ENCODE measurements around the gene SLC44A1. TPM values are rescaled to one million over a fixed set of nuclear protein-coding genes. Genes with fewer than 3 reads are reported as not detected.

SLC44A1 gene
- polyA plus RNA-seq, 1 of the 3 experiments (the other 2 are of a cell fraction): 4.5 TPM

GRCh38 chr9:105198865-105199264 is 45.6 kb upstream of the SLC44A1 start:
- Histone ChIP-seq H3F3A (replicated peaks; ENCODE audit: insufficient read depth) (no peaks in the 10 kb centered on the region), H3K27ac (ENCODE audit: low read depth in 2 of 2, low read length in 1 of 2) (no peak overlapping the region), H3K9ac (no peak overlapping the region), H3K79me2 (ENCODE audit: insufficient read depth) (no peaks in the 10 kb centered on the region), H3K4me2 (no peak overlapping the region), H4K20me1 (ENCODE audit: insufficient read depth) (no peaks in the 10 kb centered on the region), H2AFZ (ENCODE audit: low read depth) (no peak overlapping the region), H3K4me3 (ENCODE audit: low read depth in 2 of 2, low read length in 1 of 2) (no peak overlapping the region), H3K9me2 (no peaks in the 10 kb centered on the region), H3K36me3 (replicated peaks in 1 of 2; ENCODE audit: control insufficient read depth in 1 of 2, insufficient read depth in 2 of 2, low read length in 1 of 2) (no peaks in the 10 kb centered on the region), H3K4me1 (ENCODE audit: control insufficient read depth in 1 of 2, insufficient read depth in 2 of 2, low read depth in 1 of 2, low read length in 1 of 2) (no peaks in the 10 kb centered on the region), H3K27me3 (ENCODE audit: insufficient read depth) (no peaks in the 10 kb centered on the region), H3K9me3 (no peaks in the 10 kb centered on the region)
- 43% methylated on average over 1 of the region's 1 CpG for WGBS (ENCODE audit: low lambda C conversion rate)
- CTCF ChIA-PET: interaction anchor here (0.6 to 1.4 kb wide), 6 partner anchors 17 to 418 kb away, joined by 3 to 4 read pairs (median 3); no protein-coding TSS in a partner anchor
- DNase-seq: no peak
- POLR2A ChIA-PET: no interaction called here
- TF ChIP-seq MXI1 (IDR thresholded peaks at IDR 0.05; ENCODE audit: low read depth, low read length) (no peak), RFX5 (IDR thresholded peaks at IDR 0.05; ENCODE audit: low read length) (no peak), GATA2 (CRISPR knock-in tag; IDR thresholded peaks at IDR 0.05) (no peak), ZBTB33 (IDR thresholded peaks at IDR 0.05; ENCODE audit: borderline replicate concordance, low read depth) (no peak), GABPA (IDR thresholded peaks at IDR 0.05; ENCODE audit: low read depth) (no peak), POLR2AphosphoS5 (IDR thresholded peaks at IDR 0.05; ENCODE audit: low read depth, low read length) (no peak), SMC3 (IDR thresholded peaks at IDR 0.05; ENCODE audit: low read depth, low read length) (no peak), RXRA (IDR thresholded peaks at IDR 0.05; ENCODE audit: borderline replicate concordance, low read depth) (no peak), USF1 (IDR thresholded peaks at IDR 0.05; ENCODE audit: borderline replicate concordance, low read depth) (no peak), JUND (IDR thresholded peaks at IDR 0.05) (no peak), SIN3A (IDR thresholded peaks at IDR 0.05; ENCODE audit: borderline replicate concordance, low read depth, low read length) (no peak), MEF2A (IDR thresholded peaks at IDR 0.05; ENCODE audit: borderline replicate concordance, low read depth) (no peak)

GRCh38 chr9:105204416-105204815 is 40.0 kb upstream of the SLC44A1 start:
- no peak overlapping the region for H3K27ac ChIP-seq (ENCODE audit: low read depth in 2 of 2, low read length in 1 of 2)
- H3K4me2 ChIP-seq: no peak overlapping the region
- TF ChIP-seq EP300 (IDR thresholded peaks at IDR 0.05; ENCODE audit: borderline replicate concordance in 1 of 2, low read depth in 1 of 2, low read length in 1 of 2) (no peak), NRF1 (IDR thresholded peaks at IDR 0.05; ENCODE audit: low read depth, low read length) (no peak), FOXJ3 (CRISPR knock-in tag; IDR thresholded peaks at IDR 0.05) (no peak), TEAD4 (IDR thresholded peaks at IDR 0.05; ENCODE audit: borderline replicate concordance, insufficient read depth) (no peak), IRF3 (IDR thresholded peaks at IDR 0.05; ENCODE audit: low read depth, low read length) (no peak), PBX3 (IDR thresholded peaks at IDR 0.05) (no peak), GABPA (IDR thresholded peaks at IDR 0.05; ENCODE audit: low read depth) (no peak), NFIC (IDR thresholded peaks at IDR 0.05; ENCODE audit: borderline replicate concordance) (no peak), MEF2A (IDR thresholded peaks at IDR 0.05; ENCODE audit: borderline replicate concordance, low read depth) (no peak), ZBTB33 (IDR thresholded peaks at IDR 0.05; ENCODE audit: borderline replicate concordance, low read depth) (no peak), EZH2phosphoT487 (IDR thresholded peaks at IDR 0.05; ENCODE audit: borderline replicate concordance, low read depth) (no peak), TCF12 (IDR thresholded peaks at IDR 0.05) (no peak)
- DNase-seq: no peak
- no peak overlapping the region for H3K4me3 ChIP-seq (ENCODE audit: low read depth in 2 of 2, low read length in 1 of 2)
- no peaks in the 10 kb centered on the region for H4K20me1 ChIP-seq (ENCODE audit: insufficient read depth)
- CTCF ChIA-PET: no interaction called here
- no peak overlapping the region for H2AFZ ChIP-seq (ENCODE audit: low read depth)
- no peaks in the 10 kb centered on the region for H3K9me2 ChIP-seq
- no peaks in the 10 kb centered on the region for H3K9me3 ChIP-seq
- no peaks in the 10 kb centered on the region for H3K27me3 ChIP-seq (ENCODE audit: insufficient read depth)
- H3F3A ChIP-seq (replicated peaks; ENCODE audit: insufficient read depth): no peaks in the 10 kb centered on the region
- 90% methylated on average over 3 of the region's 3 CpGs for WGBS (ENCODE audit: low lambda C conversion rate)
- no peaks in the 10 kb centered on the region for H3K4me1 ChIP-seq (ENCODE audit: control insufficient read depth in 1 of 2, insufficient read depth in 2 of 2, low read depth in 1 of 2, low read length in 1 of 2)
- H3K79me2 ChIP-seq (ENCODE audit: insufficient read depth): no peaks in the 10 kb centered on the region
- POLR2A ChIA-PET: no interaction called here
- no peak overlapping the region for H3K9ac ChIP-seq
- no peaks in the 10 kb centered on the region for H3K36me3 ChIP-seq (replicated peaks in 1 of 2; ENCODE audit: control insufficient read depth in 1 of 2, insufficient read depth in 2 of 2, low read length in 1 of 2)
